HL-60 (cell line): ENCODE measurements around the gene DPH1.
"Not testable (repeated sequence)": the region's sequence is repeated elsewhere in the genome, so short reads cannot be mapped to it uniquely, and the experiment has no call there.

Experiments
- DNase-seq, 2 experiments: peaks; one replicate each; pipeline ENCODE4 v3.0.0-alpha.2; 2010 to 2020; ENCODE audit warnings: low read depth in 1 of 2, low spot score in 1 of 2
- H3K27ac ChIP-seq: fragments of 250-450 bp; sonication (Bioruptor Pico); replicated peaks from 2 replicates; pipeline ENCODE4 v1.5.1; 2020; ENCODE audit warnings: mild to moderate bottlenecking, moderate library complexity
- H3K27me3 ChIP-seq: fragments of 250-450 bp; sonication (Bioruptor Pico); 2 replicates; pipeline ENCODE4 v1.5.1; 2021; ENCODE audit warnings: mild to moderate bottlenecking, moderate library complexity; ENCODE audit not compliant: insufficient read depth, poor library complexity, severe bottlenecking
- H3K4me3 ChIP-seq: replicated peaks from 2 replicates; pipeline ENCODE4 v1.5.1; 2011; ENCODE audit warnings: mild to moderate bottlenecking, control low read depth, low read length; ENCODE audit not compliant: insufficient read depth
- GABPA ChIP-seq: IDR thresholded peaks from 2 replicates; pipeline ENCODE4 v1.6.1; 2012; ENCODE audit warnings: low read depth
- POLR2AphosphoS5 ChIP-seq: IDR thresholded peaks from 2 replicates; pipeline ENCODE4 v1.6.1; 2012; ENCODE audit warnings: low read depth
- SPI1 ChIP-seq: IDR thresholded peaks from 2 replicates; pipeline ENCODE4 v1.6.1; 2012; ENCODE audit warnings: low read depth, mild to moderate bottlenecking, borderline replicate concordance
- long read RNA-seq: library from polyadenylated mRNA; unstranded; transcript quantifications from one replicate; pipeline ENCODE4 v2.0.0, GENCODE V29; 2020
- TF ChIP-seq, protein P1 (sequence below): IDR thresholded peaks from 2 replicates; pipeline ENCODE4 v1.6.1; 2012; ENCODE audit warnings: low read depth; ENCODE audit not compliant: insufficient replicate concordance
- TF ChIP-seq, protein P2 (sequence below): IDR thresholded peaks from one replicate; pipeline ENCODE4 v1.5.1; 2011; ENCODE audit warnings: low read length, control low read depth, inconsistent platforms; ENCODE audit not compliant: insufficient read depth

Gene DPH1
- long read RNA-seq, transcript DPH1-206 (13 exons, 1,733 nt), result minor isoform, 49 of 173 reads
- long read RNA-seq, transcript DPH1-201 (13 exons, 2,221 nt), result major isoform, 81 of 173 reads
- long read RNA-seq, partial matches to known transcripts, result 15 of 173 reads
- long read RNA-seq, other reads (novel, unspliced or antisense), result 26 of 173 reads

DNA sequence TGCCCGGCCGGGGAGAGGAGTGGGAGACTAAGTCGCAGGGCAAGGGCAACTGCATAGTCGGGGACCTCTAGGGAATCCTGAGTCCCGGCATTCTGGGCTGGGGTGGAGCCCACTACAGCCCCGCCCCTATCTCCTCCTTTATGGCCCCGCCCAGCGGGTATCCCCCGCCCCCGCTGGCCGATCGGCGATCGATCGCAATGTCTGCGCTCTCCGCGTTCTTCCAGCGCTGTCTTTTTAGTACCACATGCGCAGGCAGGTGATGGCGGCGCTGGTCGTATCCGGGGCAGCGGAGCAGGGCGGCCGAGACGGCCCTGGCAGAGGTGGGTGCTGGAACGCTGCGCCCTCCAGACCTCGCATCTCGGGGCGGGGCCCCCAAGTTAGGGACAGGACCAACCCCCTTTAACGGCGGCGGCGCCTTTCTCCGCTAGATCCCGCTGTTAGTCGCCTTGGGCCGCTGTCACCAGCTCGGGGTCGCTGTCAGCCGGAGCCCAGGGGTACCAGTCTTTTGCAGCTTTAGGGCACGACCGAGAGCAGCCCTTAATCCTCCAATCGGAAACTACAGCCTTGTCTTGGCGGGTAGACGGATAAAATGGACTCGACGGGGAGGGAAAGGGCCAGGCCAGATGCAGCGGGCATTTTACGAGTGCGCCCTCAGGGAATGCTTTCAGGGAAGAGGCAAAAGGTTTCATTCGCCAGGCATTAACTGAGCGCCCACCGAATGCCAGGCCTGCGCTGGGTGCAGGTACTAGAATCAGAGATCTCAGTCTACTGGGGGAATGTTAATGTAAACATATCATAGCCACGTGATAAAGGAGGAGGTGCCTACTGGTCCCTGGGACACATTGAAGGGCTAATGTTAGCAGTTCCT lies at the start of gene DPH1:
Gene DPH1, plus strand, starts transcription at position 243 of the 868 bp plus-strand sequence. Its CDS starts 17 bp downstream, at position 260.
- TF ChIP-seq POLR2AphosphoS5 (peak; percentile 65), GABPA (no peak), SPI1 (peak; percentile 24; the same call in 1 of the 2 replicates)
- TF ChIP-seq, protein P1, sequence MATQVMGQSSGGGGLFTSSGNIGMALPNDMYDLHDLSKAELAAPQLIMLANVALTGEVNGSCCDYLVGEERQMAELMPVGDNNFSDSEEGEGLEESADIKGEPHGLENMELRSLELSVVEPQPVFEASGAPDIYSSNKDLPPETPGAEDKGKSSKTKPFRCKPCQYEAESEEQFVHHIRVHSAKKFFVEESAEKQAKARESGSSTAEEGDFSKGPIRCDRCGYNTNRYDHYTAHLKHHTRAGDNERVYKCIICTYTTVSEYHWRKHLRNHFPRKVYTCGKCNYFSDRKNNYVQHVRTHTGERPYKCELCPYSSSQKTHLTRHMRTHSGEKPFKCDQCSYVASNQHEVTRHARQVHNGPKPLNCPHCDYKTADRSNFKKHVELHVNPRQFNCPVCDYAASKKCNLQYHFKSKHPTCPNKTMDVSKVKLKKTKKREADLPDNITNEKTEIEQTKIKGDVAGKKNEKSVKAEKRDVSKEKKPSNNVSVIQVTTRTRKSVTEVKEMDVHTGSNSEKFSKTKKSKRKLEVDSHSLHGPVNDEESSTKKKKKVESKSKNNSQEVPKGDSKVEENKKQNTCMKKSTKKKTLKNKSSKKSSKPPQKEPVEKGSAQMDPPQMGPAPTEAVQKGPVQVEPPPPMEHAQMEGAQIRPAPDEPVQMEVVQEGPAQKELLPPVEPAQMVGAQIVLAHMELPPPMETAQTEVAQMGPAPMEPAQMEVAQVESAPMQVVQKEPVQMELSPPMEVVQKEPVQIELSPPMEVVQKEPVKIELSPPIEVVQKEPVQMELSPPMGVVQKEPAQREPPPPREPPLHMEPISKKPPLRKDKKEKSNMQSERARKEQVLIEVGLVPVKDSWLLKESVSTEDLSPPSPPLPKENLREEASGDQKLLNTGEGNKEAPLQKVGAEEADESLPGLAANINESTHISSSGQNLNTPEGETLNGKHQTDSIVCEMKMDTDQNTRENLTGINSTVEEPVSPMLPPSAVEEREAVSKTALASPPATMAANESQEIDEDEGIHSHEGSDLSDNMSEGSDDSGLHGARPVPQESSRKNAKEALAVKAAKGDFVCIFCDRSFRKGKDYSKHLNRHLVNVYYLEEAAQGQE, result peak; percentile 36
- TF ChIP-seq, protein P2, sequence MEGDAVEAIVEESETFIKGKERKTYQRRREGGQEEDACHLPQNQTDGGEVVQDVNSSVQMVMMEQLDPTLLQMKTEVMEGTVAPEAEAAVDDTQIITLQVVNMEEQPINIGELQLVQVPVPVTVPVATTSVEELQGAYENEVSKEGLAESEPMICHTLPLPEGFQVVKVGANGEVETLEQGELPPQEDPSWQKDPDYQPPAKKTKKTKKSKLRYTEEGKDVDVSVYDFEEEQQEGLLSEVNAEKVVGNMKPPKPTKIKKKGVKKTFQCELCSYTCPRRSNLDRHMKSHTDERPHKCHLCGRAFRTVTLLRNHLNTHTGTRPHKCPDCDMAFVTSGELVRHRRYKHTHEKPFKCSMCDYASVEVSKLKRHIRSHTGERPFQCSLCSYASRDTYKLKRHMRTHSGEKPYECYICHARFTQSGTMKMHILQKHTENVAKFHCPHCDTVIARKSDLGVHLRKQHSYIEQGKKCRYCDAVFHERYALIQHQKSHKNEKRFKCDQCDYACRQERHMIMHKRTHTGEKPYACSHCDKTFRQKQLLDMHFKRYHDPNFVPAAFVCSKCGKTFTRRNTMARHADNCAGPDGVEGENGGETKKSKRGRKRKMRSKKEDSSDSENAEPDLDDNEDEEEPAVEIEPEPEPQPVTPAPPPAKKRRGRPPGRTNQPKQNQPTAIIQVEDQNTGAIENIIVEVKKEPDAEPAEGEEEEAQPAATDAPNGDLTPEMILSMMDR, result no peak
- Histone ChIP-seq H3K4me3 (peak within 1 kb of the TSS; percentile 97), H3K27me3 (peaks cover 8% of the 10 kb centered on the region), H3K27ac (peak within 1 kb of the TSS; percentile 62)
- DNase-seq, result peak in 1 of 2 experiments; percentile 73

DNA sequence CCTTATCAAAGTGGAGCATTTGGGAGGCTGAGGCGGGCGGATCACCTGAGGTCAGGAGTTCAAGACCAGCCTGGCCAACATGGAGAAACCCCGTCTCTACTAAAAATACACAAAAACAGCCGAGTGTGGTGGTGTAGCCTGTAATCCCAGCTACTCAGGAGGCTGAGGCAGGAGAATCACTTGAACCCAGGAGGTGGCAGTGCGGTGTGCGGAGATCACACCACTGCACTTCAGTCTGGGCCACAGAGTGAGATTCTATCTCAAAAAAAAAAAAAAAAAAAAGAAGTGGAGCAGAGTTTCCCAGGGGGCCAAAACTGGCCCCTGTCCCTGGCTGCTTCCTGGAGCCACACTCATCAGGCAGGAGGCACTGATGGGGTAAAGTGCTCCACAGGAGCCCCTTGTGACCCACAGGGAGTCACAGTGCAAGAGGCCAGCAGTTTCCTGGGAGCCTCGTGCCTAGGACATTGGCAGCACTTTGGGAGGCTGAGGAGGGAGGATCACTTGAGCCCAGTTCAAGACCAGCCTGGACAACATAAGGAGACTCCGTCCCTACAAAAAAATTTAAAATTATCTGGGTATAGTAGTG lies 49.2 kb upstream of the DPH1 start:
- no peak overlapping the region for H3K4me3 ChIP-seq
- H3K27me3 ChIP-seq, result no peaks in the 10 kb centered on the region
- DNase-seq, result no peak
- no peak overlapping the region for H3K27ac ChIP-seq
- TF ChIP-seq POLR2AphosphoS5 (no peak), GABPA (no peak), SPI1 (no peak)
- TF ChIP-seq, protein P2, result no peak
- TF ChIP-seq, protein P1, result no peak

DNA sequence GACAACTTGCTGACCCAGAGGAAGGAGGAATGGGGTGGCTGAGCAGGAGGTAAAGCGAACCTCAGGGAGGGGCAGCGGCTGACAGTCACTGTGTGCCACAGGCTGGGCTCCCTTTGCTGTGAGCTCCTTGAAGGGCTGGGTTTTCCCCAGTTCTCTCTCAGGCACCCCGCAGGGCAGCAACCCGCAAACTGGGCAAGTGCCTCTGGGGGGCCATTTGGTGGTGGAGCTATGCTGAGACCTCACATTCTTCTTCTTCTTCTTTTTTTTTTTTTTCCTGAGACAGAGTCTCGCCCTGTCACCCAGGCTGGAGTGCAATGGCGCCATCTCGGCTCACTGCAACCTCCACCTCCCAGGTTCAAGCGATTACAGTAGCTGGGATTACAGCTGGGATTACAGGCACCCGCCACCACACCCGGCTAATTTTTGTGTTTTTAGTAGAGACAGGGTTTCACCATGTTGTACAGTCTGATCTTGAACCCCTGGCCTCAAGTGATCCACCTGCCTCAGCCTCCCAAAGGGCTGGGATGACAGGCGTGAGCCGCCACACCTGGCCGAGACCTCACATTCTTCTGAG lies 47.1 kb upstream of the DPH1 start:
- H3K4me3 ChIP-seq, H3K27me3 ChIP-seq, H3K27ac ChIP-seq, DNase-seq: not testable (repeated sequence)

DNA sequence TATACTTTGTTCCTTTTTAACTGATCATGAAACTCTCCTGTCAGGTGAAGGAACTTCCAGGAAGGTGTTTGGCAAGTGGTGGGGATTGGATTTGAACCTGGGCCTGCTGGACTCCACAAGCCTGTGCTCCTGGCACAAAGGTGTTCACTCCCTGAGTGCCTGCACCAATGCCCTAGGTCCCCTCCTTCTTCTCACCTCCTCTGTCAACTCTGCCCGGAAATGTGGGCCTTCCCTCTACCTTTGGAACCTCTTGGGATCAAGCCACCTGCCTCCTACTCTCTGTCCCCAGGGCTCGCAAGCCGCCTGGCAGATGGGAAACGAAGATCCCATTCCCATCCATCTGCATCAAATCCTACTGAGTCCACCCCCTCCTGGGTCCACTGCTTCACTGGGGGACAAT lies 44.9 kb upstream of the DPH1 start:
- H3K27ac ChIP-seq, result no peak overlapping the region
- TF ChIP-seq POLR2AphosphoS5, result no peak
- TF ChIP-seq GABPA, result no peak
- TF ChIP-seq, protein P1, result no peak
- TF ChIP-seq, protein P2, result no peak
- TF ChIP-seq SPI1, result no peak
- H3K4me3 ChIP-seq, result no peak overlapping the region
- DNase-seq, result no peak
- no peaks in the 10 kb centered on the region for H3K27me3 ChIP-seq
